Measurements from ENCODE around the gene HOXA4. TPM values are rescaled to one million over a fixed set of nuclear protein-coding genes. Genes with fewer than 3 reads are reported as not detected.

The HOXA4 gene
- total RNA-seq, 2 donors from 2014 or later, result 0.55 TPM; not detected in 1

DNA sequence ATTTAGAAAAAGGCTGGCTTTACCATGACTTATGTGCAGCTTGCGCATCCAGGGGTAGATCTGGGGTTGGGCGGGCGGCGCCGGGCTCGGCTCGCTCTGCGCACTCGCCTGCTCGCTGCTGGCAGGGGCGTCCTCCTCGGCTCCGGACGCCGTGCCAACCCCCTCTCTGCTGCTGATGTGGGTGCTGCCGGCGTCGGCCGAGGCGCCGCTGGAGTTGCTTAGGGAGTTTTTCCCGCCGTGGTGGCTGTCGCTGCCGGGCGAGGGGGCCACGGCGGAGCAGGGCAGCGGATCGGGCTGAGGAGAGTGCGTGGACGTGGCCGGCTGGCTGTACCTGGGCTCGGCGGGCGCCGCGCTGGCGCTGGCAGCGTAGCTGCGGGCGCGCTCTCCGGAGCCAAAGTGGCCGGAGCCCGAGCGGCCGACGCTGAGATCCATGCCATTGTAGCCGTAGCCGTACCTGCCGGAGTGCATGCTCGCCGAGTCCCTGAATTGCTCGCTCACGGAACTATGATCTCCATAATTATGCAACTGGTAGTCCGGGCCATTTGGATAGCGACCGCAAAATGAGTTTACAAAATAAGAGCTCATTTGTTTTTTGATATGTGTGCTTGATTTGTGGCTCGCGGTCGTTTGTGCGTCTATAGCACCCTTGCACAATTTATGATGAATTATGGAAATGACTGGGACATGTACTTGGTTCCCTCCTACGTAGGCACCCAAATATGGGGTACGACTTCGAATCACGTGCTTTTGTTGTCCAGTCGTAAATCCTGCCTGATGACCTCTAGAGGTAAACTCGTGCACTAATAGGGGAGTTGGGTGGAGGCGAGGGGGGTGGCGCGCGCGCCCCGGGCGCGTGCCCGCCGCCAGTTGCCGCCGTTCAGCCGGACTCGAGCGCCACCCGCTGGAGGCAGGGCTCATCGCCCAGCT is 12.7 kb upstream of the HOXA4 start, which contains the start of gene HOXA5:
Gene HOXA5, minus strand, starts transcription at position 659 of the 927 bp plus-strand sequence. Its CDS starts 74 bp downstream, at position 585.
- H3K9me3 Mint-ChIP-seq, result no peaks in the 10 kb centered on the region
- no peaks in the 10 kb centered on the region for H3K36me3 Mint-ChIP-seq
- ATAC-seq, result peak; percentile 67 to 80
- peaks cover 32 to 42% of the 10 kb centered on the region in 2 donors for H3K27me3 Mint-ChIP-seq
- peak within 1 kb of the TSS; percentile 82 for H3K4me3 Mint-ChIP-seq
- DNase-seq (ENCODE audit: low spot score), result no peak
- H3K4me1 Mint-ChIP-seq (ENCODE audit: low read depth in 2 of 2), result peaks cover 11% of the 10 kb centered on the region in 2 donors
- no peak within 1 kb of the TSS for H3K27ac Mint-ChIP-seq

- H3K4me3 Mint-ChIP-seq, result peak overlapping the region; percentile 82
- H3K36me3 Mint-ChIP-seq, result no peaks in the 10 kb centered on the region
- no peak overlapping the region for H3K27ac Mint-ChIP-seq
- H3K27me3 Mint-ChIP-seq, result peaks cover 33 to 42% of the 10 kb centered on the region in 2 donors
- DNase-seq (ENCODE audit: low spot score), result no peak
- no peaks in the 10 kb centered on the region for H3K9me3 Mint-ChIP-seq
- ATAC-seq, result no peak
- peaks cover 8 to 11% of the 10 kb centered on the region in 2 donors for H3K4me1 Mint-ChIP-seq (ENCODE audit: low read depth in 2 of 2)
These were observed 12.0 kb upstream of the HOXA4 start for GRCh38 chr7:27142580-27143022.

DNA sequence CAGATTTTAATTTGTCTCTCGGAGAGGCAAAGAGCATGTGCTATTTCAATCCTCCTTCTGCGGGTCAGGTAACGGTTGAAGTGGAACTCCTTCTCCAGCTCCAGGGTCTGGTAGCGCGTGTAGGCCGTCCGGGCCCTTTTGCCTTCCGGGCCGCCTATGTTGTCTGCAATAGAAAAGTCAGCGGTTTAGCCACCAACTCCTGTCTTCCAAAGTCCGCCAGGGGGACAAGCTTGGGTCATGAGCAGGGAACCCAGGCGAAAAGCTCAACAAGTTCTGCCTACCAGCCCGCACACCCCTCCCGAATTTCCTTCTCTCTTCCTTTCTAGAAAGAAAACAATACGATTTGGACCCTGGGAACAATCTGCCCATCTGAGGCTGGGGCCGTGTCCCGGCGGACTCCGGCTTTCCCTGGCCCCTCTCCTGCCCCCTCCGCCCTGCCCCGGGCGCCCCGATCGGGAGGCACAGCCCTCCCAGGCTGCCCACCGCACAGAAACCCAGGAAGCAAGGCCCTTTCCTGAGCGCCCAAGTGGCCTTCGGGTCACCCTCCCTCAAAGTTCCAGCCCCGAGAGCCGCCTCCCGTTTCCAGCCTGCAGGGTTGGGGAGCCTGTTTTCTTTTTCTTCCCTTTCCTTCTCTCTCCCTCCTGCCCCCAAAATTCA is 11.5 kb upstream of the HOXA4 start:
- H3K9me3 Mint-ChIP-seq, result no peaks in the 10 kb centered on the region
- H3K4me1 Mint-ChIP-seq (ENCODE audit: low read depth in 2 of 2), result peaks cover 7% of the 10 kb centered on the region in 2 donors
- no peak for ATAC-seq
- H3K27me3 Mint-ChIP-seq, result peaks cover 32 to 41% of the 10 kb centered on the region in 2 donors
- H3K4me3 Mint-ChIP-seq, result peak overlapping the region; percentile 82
- no peaks in the 10 kb centered on the region for H3K36me3 Mint-ChIP-seq
- no peak for DNase-seq (ENCODE audit: low spot score)
- no peak overlapping the region for H3K27ac Mint-ChIP-seq

DNA sequence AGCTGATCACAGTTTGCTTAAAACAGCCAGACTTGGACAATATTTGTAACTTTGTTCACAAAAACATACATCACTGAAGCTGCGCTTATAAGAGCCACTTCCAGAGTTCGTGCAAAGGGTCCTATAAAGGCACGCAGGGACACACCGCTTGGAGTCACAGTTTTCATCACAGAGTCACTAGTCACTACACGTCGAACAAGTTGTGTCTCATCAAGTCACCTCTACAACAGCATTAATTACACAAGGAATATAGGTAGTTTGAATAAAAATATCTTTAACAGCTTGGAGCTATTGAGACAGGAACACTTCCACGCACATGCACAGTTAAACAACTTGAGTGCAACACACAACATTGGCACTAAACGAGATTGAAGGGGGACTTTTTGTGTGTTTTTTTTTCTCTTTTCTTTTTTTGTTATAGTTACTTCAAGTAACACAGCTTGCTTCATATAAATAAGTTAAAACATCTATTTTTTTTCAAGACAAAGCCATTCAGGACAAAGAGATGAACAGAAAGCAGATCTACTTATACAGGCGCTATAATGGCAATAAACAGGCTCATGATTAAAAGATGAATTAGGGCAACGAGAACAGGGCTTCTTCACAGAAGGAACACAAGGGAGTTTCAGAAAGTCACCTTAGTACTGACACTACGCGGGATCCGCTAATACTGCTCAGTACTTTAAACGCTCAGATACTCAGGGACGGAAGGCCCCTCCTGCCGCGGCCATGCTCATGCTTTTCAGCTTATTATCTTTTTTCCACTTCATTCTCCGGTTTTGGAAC is 10.8 kb upstream of the HOXA4 start:
- H3K36me3 Mint-ChIP-seq, result no peaks in the 10 kb centered on the region
- H3K4me3 Mint-ChIP-seq, result no peak overlapping the region
- H3K27ac Mint-ChIP-seq, result no peak overlapping the region
- DNase-seq (ENCODE audit: low spot score), result no peak
- no peaks in the 10 kb centered on the region for H3K9me3 Mint-ChIP-seq
- H3K4me1 Mint-ChIP-seq (ENCODE audit: low read depth in 2 of 2), result peaks cover 6 to 8% of the 10 kb centered on the region in 2 donors
- no peak for ATAC-seq
- H3K27me3 Mint-ChIP-seq, result peaks cover 27 to 36% of the 10 kb centered on the region in 2 donors

- no peak overlapping the region for H3K27ac Mint-ChIP-seq
- DNase-seq (ENCODE audit: low spot score), result no peak
- H3K27me3 Mint-ChIP-seq, result peaks cover 27 to 40% of the 10 kb centered on the region in 2 donors
- H3K9me3 Mint-ChIP-seq, result no peaks in the 10 kb centered on the region
- H3K36me3 Mint-ChIP-seq, result no peaks in the 10 kb centered on the region
- no peak overlapping the region for H3K4me3 Mint-ChIP-seq
- ATAC-seq, result no peak
- peaks cover 14% of the 10 kb centered on the region in 2 donors for H3K4me1 Mint-ChIP-seq (ENCODE audit: low read depth in 2 of 2)
These were observed 9.7 kb upstream of the HOXA4 start for GRCh38 chr7:27140126-27140857.

DNA sequence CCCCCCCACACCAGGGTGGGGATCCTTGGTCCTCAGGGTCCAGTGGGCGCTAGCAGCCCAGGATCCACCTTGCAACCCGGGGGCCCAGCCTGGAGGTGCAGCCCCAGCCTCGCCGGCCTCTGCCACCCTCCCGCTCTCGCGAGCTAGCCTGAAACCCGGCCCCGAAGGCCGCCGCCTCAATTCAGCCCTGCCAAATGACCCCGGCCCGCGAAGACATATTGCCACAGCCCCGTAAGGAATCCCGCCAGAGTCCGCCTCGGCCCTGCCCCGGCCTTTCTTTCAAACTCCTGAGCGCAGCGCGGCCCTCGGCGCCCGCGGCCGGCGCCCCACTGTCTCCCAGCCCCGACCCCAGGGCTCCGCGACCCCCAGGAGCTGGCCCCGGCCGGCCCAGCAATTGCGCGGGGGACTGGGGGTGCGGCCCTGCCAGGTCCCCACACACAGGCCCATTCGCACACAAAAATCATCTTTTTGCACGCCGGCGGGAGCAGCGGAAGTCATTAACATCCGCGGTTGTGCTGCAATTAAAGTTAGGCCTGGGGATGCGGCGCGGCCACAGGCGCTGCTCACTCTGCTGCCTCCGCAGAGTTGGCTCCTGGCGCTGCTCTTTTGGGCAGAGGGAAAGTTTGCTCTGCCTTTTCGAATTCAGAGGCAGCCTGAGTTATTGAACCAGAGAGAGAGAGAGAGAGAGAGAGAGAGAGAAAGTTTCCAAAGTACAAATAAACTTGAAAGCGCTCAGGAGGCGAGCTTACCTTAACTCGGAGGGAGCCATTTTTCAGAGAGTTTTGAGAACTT is 9.0 kb upstream of the HOXA4 start:
- H3K4me3 Mint-ChIP-seq, result no peak overlapping the region
- no peak for DNase-seq (ENCODE audit: low spot score)
- no peaks in the 10 kb centered on the region for H3K36me3 Mint-ChIP-seq
- ATAC-seq, result no peak
- no peaks in the 10 kb centered on the region for H3K9me3 Mint-ChIP-seq
- H3K4me1 Mint-ChIP-seq (ENCODE audit: low read depth in 2 of 2), result peaks cover 21% of the 10 kb centered on the region in 2 donors
- no peak overlapping the region for H3K27ac Mint-ChIP-seq
- H3K27me3 Mint-ChIP-seq, result peaks cover 27 to 48% of the 10 kb centered on the region in 2 donors

GRCh38 chr7:27138985-27139333 is 8.4 kb upstream of the HOXA4 start:
- Mint-ChIP-seq H3K27ac (no peak overlapping the region), H3K4me3 (no peak overlapping the region), H3K4me1 (ENCODE audit: low read depth in 2 of 2) (peaks cover 26 to 27% of the 10 kb centered on the region in 2 donors), H3K27me3 (peaks cover 31 to 54% of the 10 kb centered on the region in 2 donors), H3K9me3 (no peaks in the 10 kb centered on the region), H3K36me3 (no peaks in the 10 kb centered on the region)
- ATAC-seq (no peak), DNase-seq (ENCODE audit: low spot score) (no peak)

GRCh38 chr7:27138472-27138871 is 7.9 kb upstream of the HOXA4 start:
- H3K9me3 Mint-ChIP-seq, result no peaks in the 10 kb centered on the region
- H3K36me3 Mint-ChIP-seq, result no peaks in the 10 kb centered on the region
- H3K27me3 Mint-ChIP-seq, result peaks cover 35 to 59% of the 10 kb centered on the region in 2 donors
- no peak for ATAC-seq
- DNase-seq (ENCODE audit: low spot score), result no peak
- H3K4me1 Mint-ChIP-seq (ENCODE audit: low read depth in 2 of 2), result peaks cover 30% of the 10 kb centered on the region in 2 donors
- H3K4me3 Mint-ChIP-seq, result no peak overlapping the region
- H3K27ac Mint-ChIP-seq, result no peak overlapping the region

DNA sequence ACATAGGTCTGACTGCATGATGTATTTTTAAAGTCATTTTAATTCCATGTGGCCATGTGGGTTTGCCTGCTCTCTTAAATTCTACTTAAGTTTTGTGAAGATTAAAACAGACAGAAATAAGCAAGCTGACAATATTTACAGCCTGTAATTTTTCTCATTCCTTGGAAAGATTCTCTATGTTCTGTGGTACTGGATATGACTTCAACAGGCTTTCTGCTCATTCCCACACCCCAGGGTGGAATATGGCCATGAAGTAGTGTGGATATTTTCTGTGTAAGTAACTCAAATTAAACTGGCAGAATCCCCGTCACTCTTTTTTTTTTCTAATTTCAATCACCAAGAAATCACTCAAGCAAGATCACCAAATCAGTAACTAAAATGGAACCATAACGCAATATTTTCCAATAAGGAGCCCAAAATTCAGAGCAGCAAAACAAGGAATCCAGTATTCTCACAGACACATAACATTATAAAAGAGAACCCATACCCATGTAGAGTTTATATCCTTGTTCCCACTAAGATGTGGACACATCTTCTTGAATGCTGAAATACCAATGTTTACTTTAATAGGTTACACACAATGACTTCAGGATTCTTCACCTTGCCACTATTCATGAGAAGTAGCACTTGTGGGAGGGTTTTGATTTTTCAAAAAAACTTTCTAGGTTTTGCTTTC is 7.2 kb upstream of the HOXA4 start:
- no peaks in the 10 kb centered on the region for H3K36me3 Mint-ChIP-seq
- DNase-seq (ENCODE audit: low spot score), result no peak

DNA sequence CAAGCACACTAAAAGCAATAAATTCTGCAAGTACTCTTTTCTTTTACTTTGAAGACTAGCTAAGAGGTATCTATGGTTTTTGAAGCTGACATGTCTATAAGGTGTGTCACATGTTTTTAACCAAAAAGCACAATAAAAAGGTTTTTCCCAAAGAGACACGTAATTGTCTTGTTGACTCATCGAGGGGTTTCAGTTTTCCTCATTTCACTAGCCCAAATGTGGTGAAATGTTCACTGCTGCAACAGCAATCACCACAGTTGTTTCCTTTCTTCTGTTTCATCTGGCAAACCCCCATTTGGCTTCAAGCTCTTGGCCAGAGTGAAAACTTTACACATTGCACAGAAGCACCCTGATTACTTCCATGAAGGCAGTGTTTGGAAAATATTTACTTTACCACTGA is 3.8 kb upstream of the HOXA4 start:
- Mint-ChIP-seq H3K27me3 (peaks cover 23 to 56% of the 10 kb centered on the region in 2 donors), H3K4me3 (peak overlapping the region; percentile 52), H3K4me1 (ENCODE audit: low read depth in 2 of 2) (peaks cover 24 to 26% of the 10 kb centered on the region in 2 donors), H3K9me3 (no peaks in the 10 kb centered on the region), H3K27ac (peak overlapping the region in 1 of 2 donors; percentile 57), H3K36me3 (no peaks in the 10 kb centered on the region)
- DNase-seq (ENCODE audit: low spot score), result no peak
- ATAC-seq, result peak; percentile 66 to 67

More for the DNA sequence above, 7.2 kb upstream of the HOXA4 start:
- Mint-ChIP-seq H3K27ac (peak overlapping the region in 1 of 2 donors; percentile 2), H3K4me1 (ENCODE audit: low read depth in 2 of 2) (peaks cover 29 to 30% of the 10 kb centered on the region in 2 donors), H3K4me3 (no peak overlapping the region), H3K9me3 (no peaks in the 10 kb centered on the region), H3K27me3 (peaks cover 34 to 63% of the 10 kb centered on the region in 2 donors)
- no peak for ATAC-seq

GRCh38 chr7:27133409-27134231 is 3.1 kb upstream of the HOXA4 start:
- peak overlapping the region in 1 of 2 donors; percentile 57 for H3K27ac Mint-ChIP-seq
- no peaks in the 10 kb centered on the region for H3K36me3 Mint-ChIP-seq
- DNase-seq (ENCODE audit: low spot score) (no peak), ATAC-seq (no peak)
- H3K9me3 Mint-ChIP-seq, result no peaks in the 10 kb centered on the region
- peak overlapping the region; percentile 52 for H3K4me3 Mint-ChIP-seq
- H3K27me3 Mint-ChIP-seq, result peaks cover 28 to 64% of the 10 kb centered on the region in 2 donors
- H3K4me1 Mint-ChIP-seq (ENCODE audit: low read depth in 2 of 2), result peaks cover 24 to 29% of the 10 kb centered on the region in 2 donors

Data from natural killer cell treated with Interleukin-12 subunit alpha and Interleukin-12 subunit beta and Interleukin-15 and Interleukin-18, amount 100 ng/mL, for 72 hours (primary cell).